Fibroblast of mammary gland (primary cell): ENCODE measurements around the gene EIF2B1.

Source experiments
- DNase-seq: peaks from one replicate; pipeline ENCODE4 v3.0.0-alpha.2; 2010; ENCODE audit warnings: low read depth
- H3K4me3 ChIP-seq: 2 replicates; pipeline ENCODE4 v1.5.1; 2011; ENCODE audit warnings: low read depth, mild to moderate bottlenecking, low read length, moderate library complexity; ENCODE audit not compliant: control insufficient read depth
- CTCF ChIP-seq: conservative IDR thresholded peaks from 2 replicates; pipeline ENCODE4 v1.5.1; 2011; ENCODE audit warnings: low read depth, low read length, inconsistent platforms; ENCODE audit not compliant: control insufficient read depth, insufficient read depth

Gene EIF2B1

GRCh38 chr12:123576611-123577010 lies 56.9 kb downstream of the EIF2B1 start:
- TF ChIP-seq CTCF = no peak
- no peak overlapping the region for H3K4me3 ChIP-seq
- DNase-seq = peak; percentile 28

- TF ChIP-seq CTCF = no peak
- H3K4me3 ChIP-seq = no peak overlapping the region
- DNase-seq = no peak
Observed at GRCh38 chr12:123573870-123574269, 59.6 kb downstream of the EIF2B1 start.

- no peak overlapping the region for H3K4me3 ChIP-seq
- no peak for TF ChIP-seq CTCF
- DNase-seq = no peak
Observed at GRCh38 chr12:123572391-123572790, 61.1 kb downstream of the EIF2B1 start.

GRCh38 chr12:123571343-123571813 lies 62.1 kb downstream of the EIF2B1 start:
- peak; percentile 98 for DNase-seq
- no peak for TF ChIP-seq CTCF
- no peak overlapping the region for H3K4me3 ChIP-seq
